ENCODE measurements around the gene ZNF101.

- TF ChIP-seq CTCF (optimal IDR thresholded peaks at IDR 0.05 in 1 of 3, IDR thresholded peaks at IDR 0.05 in 1 of 3, conservative IDR thresholded peaks at IDR 0.05 in 1 of 3; ENCODE audit: extremely low read depth in 1 of 3, insufficient read depth in 2 of 3, low read length in 3 of 3) (no peak), EZH2 (IDR thresholded peaks at IDR 0.05; ENCODE audit: low read length) (no peak)
These were observed 51.2 kb downstream of the ZNF101 start for GRCh38 chr19:19719798-19720197.
